ENCODE data around the gene TLL1.

The TLL1 gene

DNA sequence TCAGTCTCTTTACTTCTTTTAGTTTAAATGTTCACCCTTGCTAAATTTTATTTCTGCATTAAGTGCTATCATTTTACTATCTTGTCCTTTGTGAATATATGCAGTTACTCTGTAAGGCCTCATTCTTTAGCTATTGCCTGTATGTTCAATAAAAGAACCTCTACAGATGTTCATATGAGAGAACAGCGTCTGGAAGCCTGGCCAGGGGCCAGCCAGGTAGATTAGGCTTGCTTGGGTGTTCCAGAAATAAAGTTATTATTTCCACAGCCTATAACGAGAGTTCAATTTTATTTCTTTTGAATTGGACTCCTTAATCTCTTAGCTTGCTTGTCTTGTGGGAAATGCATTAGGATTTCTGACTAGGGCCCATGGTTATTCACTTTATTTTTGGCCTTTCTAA, 214.5 kb downstream of the TLL1 start:
- TF ChIP-seq, protein P1, sequence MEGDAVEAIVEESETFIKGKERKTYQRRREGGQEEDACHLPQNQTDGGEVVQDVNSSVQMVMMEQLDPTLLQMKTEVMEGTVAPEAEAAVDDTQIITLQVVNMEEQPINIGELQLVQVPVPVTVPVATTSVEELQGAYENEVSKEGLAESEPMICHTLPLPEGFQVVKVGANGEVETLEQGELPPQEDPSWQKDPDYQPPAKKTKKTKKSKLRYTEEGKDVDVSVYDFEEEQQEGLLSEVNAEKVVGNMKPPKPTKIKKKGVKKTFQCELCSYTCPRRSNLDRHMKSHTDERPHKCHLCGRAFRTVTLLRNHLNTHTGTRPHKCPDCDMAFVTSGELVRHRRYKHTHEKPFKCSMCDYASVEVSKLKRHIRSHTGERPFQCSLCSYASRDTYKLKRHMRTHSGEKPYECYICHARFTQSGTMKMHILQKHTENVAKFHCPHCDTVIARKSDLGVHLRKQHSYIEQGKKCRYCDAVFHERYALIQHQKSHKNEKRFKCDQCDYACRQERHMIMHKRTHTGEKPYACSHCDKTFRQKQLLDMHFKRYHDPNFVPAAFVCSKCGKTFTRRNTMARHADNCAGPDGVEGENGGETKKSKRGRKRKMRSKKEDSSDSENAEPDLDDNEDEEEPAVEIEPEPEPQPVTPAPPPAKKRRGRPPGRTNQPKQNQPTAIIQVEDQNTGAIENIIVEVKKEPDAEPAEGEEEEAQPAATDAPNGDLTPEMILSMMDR (IDR thresholded peaks at IDR 0.05; ENCODE audit: extremely low read depth, insufficient read depth, missing control alignments), result no peak
- no peak for DNase-seq (ENCODE audit: low spot score)
- in situ Hi-C loops (cut with MboI; ENCODE audit: low pct_unique_long_range_greater_than_20kb, low sequenced_read_pairs, unreplicated experiment), result loop anchor here (25.0 kb wide), 2 partner anchors 550 to 950 kb away; no protein-coding TSS in a partner anchor

DNA sequence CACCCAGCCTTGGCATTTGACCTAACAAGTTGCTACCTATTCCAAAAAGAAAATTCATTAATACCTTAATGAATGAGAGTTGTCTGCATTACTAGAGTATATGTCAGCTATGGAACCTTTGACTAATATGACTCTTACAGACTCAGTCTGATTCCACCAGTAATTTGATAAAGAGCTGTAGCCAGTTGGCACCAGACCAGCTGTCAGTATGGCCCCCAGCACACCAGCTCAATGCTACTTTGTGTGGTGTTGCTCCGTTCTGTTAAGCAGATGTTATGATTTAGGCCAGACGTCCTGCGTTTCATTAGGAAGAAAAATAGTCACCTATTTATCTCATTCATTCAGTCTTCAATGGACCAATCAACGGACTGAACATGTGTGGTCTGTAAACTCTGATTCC, 215.5 kb downstream of the TLL1 start:
- in situ Hi-C loops (cut with MboI; ENCODE audit: low pct_unique_long_range_greater_than_20kb, low sequenced_read_pairs, unreplicated experiment), result loop anchor here (25.0 kb wide), 2 partner anchors 551 to 951 kb away; no protein-coding TSS in a partner anchor
- DNase-seq (ENCODE audit: low spot score), result no peak
- TF ChIP-seq, protein P1 (IDR thresholded peaks at IDR 0.05; ENCODE audit: extremely low read depth, insufficient read depth, missing control alignments), result no peak

DNA sequence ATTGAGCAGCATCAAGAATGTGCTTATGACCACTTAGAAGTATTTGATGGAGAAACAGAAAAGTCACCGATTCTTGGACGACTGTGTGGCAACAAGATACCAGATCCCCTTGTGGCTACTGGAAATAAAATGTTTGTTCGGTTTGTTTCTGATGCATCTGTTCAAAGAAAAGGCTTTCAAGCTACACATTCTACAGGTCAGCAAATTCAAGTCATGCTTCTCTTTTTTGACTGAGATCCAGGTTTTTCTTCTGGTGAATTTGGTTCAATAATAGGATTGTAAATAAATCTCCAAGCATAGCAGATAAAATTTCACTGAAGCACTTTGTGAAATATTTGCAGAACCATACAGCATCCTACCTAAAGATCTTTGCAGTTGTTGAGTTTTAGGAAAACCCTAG, 218.1 kb downstream of the TLL1 start:
- TF ChIP-seq, protein P1 (IDR thresholded peaks at IDR 0.05; ENCODE audit: extremely low read depth, insufficient read depth, missing control alignments), result no peak
- no peak for DNase-seq (ENCODE audit: low spot score)
- in situ Hi-C loops (cut with MboI; ENCODE audit: low pct_unique_long_range_greater_than_20kb, low sequenced_read_pairs, unreplicated experiment), result loop anchor here (25.0 kb wide), 2 partner anchors 554 to 954 kb away; no protein-coding TSS in a partner anchor

DNA sequence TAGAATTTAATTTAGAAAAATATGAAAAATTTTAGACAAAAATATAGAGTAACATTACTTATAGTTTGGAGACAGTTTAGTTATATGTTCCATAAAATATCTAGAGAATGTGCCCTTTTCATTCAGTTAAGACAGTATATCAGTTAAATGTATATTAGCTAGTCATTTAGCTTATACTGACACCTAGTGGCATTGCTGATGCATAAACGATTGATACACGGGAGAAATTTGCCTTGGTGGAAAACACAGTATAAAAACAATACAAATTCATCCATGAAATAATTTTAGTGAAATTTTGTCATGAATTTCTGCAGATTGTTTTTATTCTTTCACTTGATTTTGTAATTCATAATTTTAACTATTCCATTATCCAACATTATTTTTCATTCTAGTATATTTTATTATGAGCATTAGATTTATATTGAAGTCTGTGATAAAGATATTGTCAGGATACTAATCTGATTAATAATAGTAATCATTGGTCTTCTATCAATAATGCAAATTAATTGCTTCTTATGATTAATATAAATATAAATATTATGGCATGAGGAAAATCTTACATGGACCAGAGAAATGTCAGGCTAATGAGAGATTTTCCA, 219.0 kb downstream of the TLL1 start:
- TF ChIP-seq, protein P1 (IDR thresholded peaks at IDR 0.05; ENCODE audit: extremely low read depth, insufficient read depth, missing control alignments), result peak; percentile 57
- in situ Hi-C loops (cut with MboI; ENCODE audit: low pct_unique_long_range_greater_than_20kb, low sequenced_read_pairs, unreplicated experiment), result loop anchor here (25.0 kb wide), 2 partner anchors 555 to 955 kb away; no protein-coding TSS in a partner anchor
- peak; percentile 3 for DNase-seq (ENCODE audit: low spot score)

DNA sequence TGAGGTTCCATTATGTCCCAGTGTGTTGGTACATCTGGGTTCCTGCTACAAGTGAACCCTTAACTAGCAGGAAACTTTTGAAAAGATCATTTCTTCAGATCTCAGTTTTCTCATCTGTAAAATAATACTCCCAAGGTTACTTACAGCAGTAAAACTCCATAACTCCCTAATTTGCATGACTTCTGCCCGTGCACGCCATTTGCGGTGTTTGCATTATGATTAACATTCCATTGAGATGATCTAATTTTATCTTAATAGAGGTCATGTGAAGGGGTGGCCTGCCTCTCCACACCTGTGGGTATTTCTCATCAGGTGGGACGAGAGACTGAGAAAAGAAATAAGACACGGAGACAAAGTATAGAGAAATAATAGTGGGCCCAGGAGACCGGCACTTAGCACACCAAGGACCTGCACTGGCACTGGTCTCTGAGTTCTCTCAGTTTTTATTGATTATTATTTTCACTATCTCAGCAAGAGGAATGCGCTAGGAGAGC, 219.8 kb downstream of the TLL1 start:
- TF ChIP-seq, protein P1 (IDR thresholded peaks at IDR 0.05; ENCODE audit: extremely low read depth, insufficient read depth, missing control alignments), result no peak
- no peak for DNase-seq (ENCODE audit: low spot score)
- in situ Hi-C loops (cut with MboI; ENCODE audit: low pct_unique_long_range_greater_than_20kb, low sequenced_read_pairs, unreplicated experiment), result loop anchor here (25.0 kb wide), 2 partner anchors 556 to 956 kb away; no protein-coding TSS in a partner anchor

DNA sequence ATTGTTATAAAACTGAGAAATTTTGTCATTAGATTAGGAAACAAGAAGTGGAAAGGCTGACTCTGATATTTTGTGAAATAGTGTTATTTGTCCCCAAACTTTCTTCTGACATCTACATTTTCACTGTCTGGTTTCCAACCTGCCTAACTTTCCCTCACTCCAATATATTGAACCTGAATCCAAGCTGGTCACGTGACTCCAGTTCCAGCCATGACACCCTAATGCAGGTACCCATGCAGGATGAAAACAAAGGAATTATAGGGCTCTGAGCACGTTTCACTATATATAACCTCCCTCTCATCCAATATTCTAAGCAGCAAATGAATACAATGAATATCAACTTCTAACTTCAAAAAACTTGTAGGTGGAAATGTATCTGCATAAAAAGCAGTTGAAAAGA, 231.6 kb downstream of the TLL1 start:
- in situ Hi-C loops (cut with MboI; ENCODE audit: low pct_unique_long_range_greater_than_20kb, low sequenced_read_pairs, unreplicated experiment), result no loop called here
- DNase-seq (ENCODE audit: low spot score), result no peak
- TF ChIP-seq, protein P1 (IDR thresholded peaks at IDR 0.05; ENCODE audit: extremely low read depth, insufficient read depth, missing control alignments), result no peak
